GM23338 (cell line): ENCODE measurements around the gene KIAA1586. TPM values are rescaled to one million over a fixed set of nuclear protein-coding genes. Genes with fewer than 3 reads are reported as not detected.
A peak's percentile ranks its signal among the peaks of the same experiment; 100 is the strongest.

ENCODE experiments used
- ATAC-seq: fragments of 200-7000 bp; cut with Tn5 transposase; 3 replicates; pipeline ENCODE4 v1.9.1; 2020
- DNase-seq: peaks from one replicate; pipeline ENCODE4 v3.0.0-alpha.2; 2015; ENCODE audit warnings: low spot score
- H2AFZ ChIP-seq: fragments of 200-600 bp; sonication (generic); 2 replicates; pipeline ENCODE4 v1.8.0; 2016; ENCODE audit warnings: antibody characterized with exemption, mild to moderate bottlenecking, moderate library complexity
- H3F3A ChIP-seq: fragments of 200-600 bp; sonication (generic); replicated peaks from 2 replicates; pipeline ENCODE4 v1.8.0; 2017; ENCODE audit warnings: antibody characterized with exemption, mixed run types, low read depth
- H3K27ac ChIP-seq: fragments of 200-600 bp; sonication (generic); 2 replicates; pipeline ENCODE4 v1.6.1; 2016; ENCODE audit warnings: low read depth
- H3K27me3 ChIP-seq: fragments of 200-600 bp; sonication (generic); 2 replicates; pipeline ENCODE4 v1.8.0; 2016; ENCODE audit warnings: mild to moderate bottlenecking, mixed run types, moderate library complexity; ENCODE audit not compliant: insufficient read depth
- H3K36me3 ChIP-seq: fragments of 200-600 bp; sonication (generic); 2 replicates; pipeline ENCODE4 v1.8.0; 2016; ENCODE audit warnings: mild to moderate bottlenecking; ENCODE audit not compliant: insufficient read depth
- H3K4me1 ChIP-seq: fragments of 200-600 bp; sonication (generic); 2 replicates; pipeline ENCODE4 v1.8.0; 2016; ENCODE audit warnings: mild to moderate bottlenecking, moderate library complexity; ENCODE audit not compliant: insufficient read depth
- H3K4me2 ChIP-seq: fragments of 200-600 bp; sonication (generic); 2 replicates; pipeline ENCODE4 v1.7.1; 2017; ENCODE audit warnings: mixed run types
- H3K4me3 ChIP-seq: fragments of 200-600 bp; sonication (generic); 2 replicates; pipeline ENCODE4 v1.6.1; 2016; ENCODE audit warnings: mixed run types
- H3K79me2 ChIP-seq: fragments of 200-600 bp; sonication (generic); replicated peaks from 2 replicates; pipeline ENCODE4 v1.8.0; 2017; ENCODE audit warnings: mild to moderate bottlenecking; ENCODE audit not compliant: insufficient read depth
- H3K9me2 ChIP-seq: fragments of 200-600 bp; sonication (generic); 2 replicates; pipeline ENCODE4 v1.8.0; 2017; ENCODE audit not compliant: insufficient read depth
- H4K20me1 ChIP-seq: fragments of 200-600 bp; sonication (generic); replicated peaks from 2 replicates; pipeline ENCODE4 v1.8.0; 2017; ENCODE audit warnings: mild to moderate bottlenecking; ENCODE audit not compliant: insufficient read depth
- H3K27ac Mint-ChIP-seq: 2 replicates; pipeline ENCODE4 v1.8.0; 2020; ENCODE audit warnings: inconsistent platforms, mild to moderate bottlenecking, moderate library complexity, mixed read lengths
- H3K27me3 Mint-ChIP-seq: 3 replicates; pipeline ENCODE4 v1.8.0; 2022; ENCODE audit warnings: low read depth, mild to moderate bottlenecking, moderate library complexity, mixed read lengths, inconsistent platforms; ENCODE audit not compliant: insufficient read depth, poor library complexity
- H3K36me3 Mint-ChIP-seq: 3 replicates; pipeline ENCODE4 v1.8.0; 2021; ENCODE audit warnings: low read depth, mild to moderate bottlenecking, inconsistent platforms, moderate library complexity, mixed read lengths
- H3K4me1 Mint-ChIP-seq: 3 replicates; pipeline ENCODE4 v1.8.0; 2020; ENCODE audit warnings: mild to moderate bottlenecking, inconsistent platforms, mixed read lengths
- H3K4me3 Mint-ChIP-seq: 3 replicates; pipeline ENCODE4 v1.8.0; 2021; ENCODE audit warnings: moderate library complexity, mild to moderate bottlenecking, inconsistent platforms, mixed read lengths
- H3K9me3 Mint-ChIP-seq: 3 replicates; pipeline ENCODE4 v1.8.0; 2020; ENCODE audit warnings: moderate library complexity, mild to moderate bottlenecking, inconsistent platforms, mixed read lengths
- CREB1 ChIP-seq: fragments of 250-450 bp; sonication (Bioruptor Pico); IDR thresholded peaks from 2 replicates; pipeline ENCODE4 v1.5.0; 2020; ENCODE audit warnings: low read depth, mild to moderate bottlenecking, moderate library complexity
- EZH2 ChIP-seq: fragments of 200-600 bp; sonication (generic); IDR thresholded peaks from one replicate; pipeline ENCODE4 v1.8.0; 2017; ENCODE audit warnings: antibody characterized with exemption, mild to moderate bottlenecking, low read depth; ENCODE audit not compliant: unreplicated experiment
- EZH2phosphoT487 ChIP-seq: fragments of 200-600 bp; sonication (generic); IDR thresholded peaks from one replicate; pipeline ENCODE4 v1.8.1; 2018; ENCODE audit warnings: antibody characterized with exemption; ENCODE audit not compliant: unreplicated experiment
- JUNB ChIP-seq: IDR thresholded peaks from one replicate; pipeline ENCODE4 v1.6.1; 2016; ENCODE audit warnings: antibody characterized with exemption; ENCODE audit not compliant: unreplicated experiment
- NANOG ChIP-seq: IDR thresholded peaks from 2 replicates; pipeline ENCODE4 v1.6.1; 2016; ENCODE audit warnings: antibody characterized with exemption, borderline replicate concordance
- POLR2AphosphoS5 ChIP-seq: IDR thresholded peaks from 2 replicates; pipeline ENCODE4 v1.6.1; 2016; ENCODE audit warnings: antibody characterized with exemption, low read depth
- STAT1 ChIP-seq: IDR thresholded peaks from one replicate; pipeline ENCODE4 v1.6.1; 2016; ENCODE audit warnings: antibody characterized with exemption; ENCODE audit not compliant: unreplicated experiment
- ZNF114 ChIP-seq: fragments of 250-450 bp; sonication (Bioruptor Pico); IDR thresholded peaks from 2 replicates; pipeline ENCODE4 v1.5.0; 2020; ENCODE audit warnings: mild to moderate bottlenecking, moderate library complexity
- ZNF331 ChIP-seq: fragments of 250-450 bp; sonication (Bioruptor Pico); IDR thresholded peaks from 2 replicates; pipeline ENCODE4 v1.5.0; 2020; ENCODE audit warnings: low read depth, mild to moderate bottlenecking, moderate library complexity
- polyA plus RNA-seq: library from polyadenylated mRNA; unstranded; fragments of >200 nt; fragmentation: Nextera tagmentation; extraction: Ambion mirVana; gene quantifications from 2 replicates; pipeline ENCODE4 v1.2.1, GENCODE V29; 2016
- total RNA-seq: library from RNA; depleted of rRNA; stranded (reverse); fragments of >200 nt; shearing (Covaris generic); gene quantifications from 2 replicates; pipeline ENCODE4 v1.2.3, GENCODE V29; 2014
- TF ChIP-seq, protein P1 (sequence below), 2 experiments: fragments of 200-600 bp in 1 of 2; sonication (generic) in 1 of 2; conservative IDR thresholded peaks; 2 replicates each; pipeline versions ENCODE4 v1.5.1 to v1.6.1; 2016 to 2017; ENCODE audit warnings: antibody characterized with exemption in 2 of 2, low read depth in 2 of 2, mild to moderate bottlenecking in 2 of 2, moderate library complexity in 1 of 2
- TF ChIP-seq, protein P2 (sequence below): IDR thresholded peaks from one replicate; pipeline ENCODE4 v1.6.1; 2018; ENCODE audit warnings: antibody characterized with exemption; ENCODE audit not compliant: unreplicated experiment
- TF ChIP-seq, protein P3 (sequence below): fragments of 250-450 bp; sonication (Bioruptor Pico); IDR thresholded peaks from 2 replicates; pipeline ENCODE4 v1.5.0; 2020; ENCODE audit warnings: mild to moderate bottlenecking, moderate library complexity
- TF ChIP-seq, protein P4 (sequence below): IDR thresholded peaks from 2 replicates; pipeline ENCODE4 v1.6.1; 2016; ENCODE audit warnings: antibody characterized with exemption

Gene KIAA1586
- total and polyA plus RNA-seq, 2 experiments from 2014 or later, result 24.0 to 37.7 TPM

DNA sequence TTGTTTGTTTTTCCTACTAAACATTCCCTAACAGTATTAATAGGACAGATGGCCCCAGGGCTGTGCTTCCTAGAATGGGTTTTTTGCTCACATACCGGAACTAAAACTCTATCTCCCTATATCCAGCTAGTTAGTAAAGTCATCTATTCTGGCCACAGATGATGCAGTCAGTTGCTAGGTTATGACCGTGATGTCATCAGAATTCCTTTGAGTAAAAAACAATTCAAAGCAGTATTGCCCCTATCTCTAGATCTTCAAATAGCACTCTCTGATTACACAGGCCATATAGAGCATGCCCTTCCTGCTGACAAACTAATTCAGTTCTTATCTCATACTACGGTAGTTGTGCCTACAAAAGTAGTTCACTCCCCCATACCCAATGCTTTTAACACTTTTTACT is 25.6 kb downstream of the KIAA1586 start (continued):
- TF ChIP-seq, protein P1, sequence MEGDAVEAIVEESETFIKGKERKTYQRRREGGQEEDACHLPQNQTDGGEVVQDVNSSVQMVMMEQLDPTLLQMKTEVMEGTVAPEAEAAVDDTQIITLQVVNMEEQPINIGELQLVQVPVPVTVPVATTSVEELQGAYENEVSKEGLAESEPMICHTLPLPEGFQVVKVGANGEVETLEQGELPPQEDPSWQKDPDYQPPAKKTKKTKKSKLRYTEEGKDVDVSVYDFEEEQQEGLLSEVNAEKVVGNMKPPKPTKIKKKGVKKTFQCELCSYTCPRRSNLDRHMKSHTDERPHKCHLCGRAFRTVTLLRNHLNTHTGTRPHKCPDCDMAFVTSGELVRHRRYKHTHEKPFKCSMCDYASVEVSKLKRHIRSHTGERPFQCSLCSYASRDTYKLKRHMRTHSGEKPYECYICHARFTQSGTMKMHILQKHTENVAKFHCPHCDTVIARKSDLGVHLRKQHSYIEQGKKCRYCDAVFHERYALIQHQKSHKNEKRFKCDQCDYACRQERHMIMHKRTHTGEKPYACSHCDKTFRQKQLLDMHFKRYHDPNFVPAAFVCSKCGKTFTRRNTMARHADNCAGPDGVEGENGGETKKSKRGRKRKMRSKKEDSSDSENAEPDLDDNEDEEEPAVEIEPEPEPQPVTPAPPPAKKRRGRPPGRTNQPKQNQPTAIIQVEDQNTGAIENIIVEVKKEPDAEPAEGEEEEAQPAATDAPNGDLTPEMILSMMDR (conservative IDR thresholded peaks at IDR 0.05; ENCODE audit: low read depth in 2 of 2), result no peak
- no peak for TF ChIP-seq EZH2phosphoT487

DNA sequence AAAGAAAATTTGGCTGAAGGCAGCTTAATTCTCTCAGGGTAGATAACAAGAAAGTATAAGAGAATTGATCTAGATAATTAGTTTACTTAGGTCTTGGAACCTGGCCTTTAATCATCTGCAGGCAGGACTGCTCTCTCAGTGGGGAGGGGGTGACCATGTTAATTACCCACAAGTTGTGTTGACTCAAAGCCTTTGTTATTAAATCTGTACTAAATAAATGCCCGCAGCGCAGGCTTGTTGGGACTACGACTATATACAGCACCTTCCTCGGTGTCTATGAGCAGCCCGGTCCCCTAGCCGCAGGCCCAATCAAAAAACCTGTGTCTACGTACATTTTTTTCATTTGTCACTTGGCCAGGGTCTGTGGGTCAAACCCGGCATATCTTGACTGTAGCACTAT is 27.9 kb downstream of the KIAA1586 start:
- no peaks in the 10 kb centered on the region for H3K36me3 ChIP-seq
- H3K27me3 ChIP-seq, result no peaks in the 10 kb centered on the region
- H3K4me3 ChIP-seq, result no peak overlapping the region
- H3K9me2 ChIP-seq, result no peaks in the 10 kb centered on the region
- H3K9me3 Mint-ChIP-seq, result peaks cover 3% of the 10 kb centered on the region; the same call in 1 of the 3 replicates
- no peak overlapping the region for H3K4me2 ChIP-seq
- H2AFZ ChIP-seq, result no peak overlapping the region
- no peaks in the 10 kb centered on the region for H3K79me2 ChIP-seq
- no peak overlapping the region for H3K27ac ChIP-seq
- ATAC-seq, result peak; percentile 61
- no peaks in the 10 kb centered on the region for H3F3A ChIP-seq
- no peak overlapping the region for H3K4me3 Mint-ChIP-seq
- H3K4me1 Mint-ChIP-seq, result peaks cover 31% of the 10 kb centered on the region
- H3K27ac Mint-ChIP-seq, result no peak overlapping the region
- no peaks in the 10 kb centered on the region for H4K20me1 ChIP-seq
- H3K36me3 Mint-ChIP-seq, result peaks cover 7% of the 10 kb centered on the region; the same call in 2 of the 3 replicates
- peaks cover 12% of the 10 kb centered on the region for H3K27me3 Mint-ChIP-seq
- H3K4me1 ChIP-seq, result peaks cover 32% of the 10 kb centered on the region
- no peak for DNase-seq
- TF ChIP-seq, protein P2, sequence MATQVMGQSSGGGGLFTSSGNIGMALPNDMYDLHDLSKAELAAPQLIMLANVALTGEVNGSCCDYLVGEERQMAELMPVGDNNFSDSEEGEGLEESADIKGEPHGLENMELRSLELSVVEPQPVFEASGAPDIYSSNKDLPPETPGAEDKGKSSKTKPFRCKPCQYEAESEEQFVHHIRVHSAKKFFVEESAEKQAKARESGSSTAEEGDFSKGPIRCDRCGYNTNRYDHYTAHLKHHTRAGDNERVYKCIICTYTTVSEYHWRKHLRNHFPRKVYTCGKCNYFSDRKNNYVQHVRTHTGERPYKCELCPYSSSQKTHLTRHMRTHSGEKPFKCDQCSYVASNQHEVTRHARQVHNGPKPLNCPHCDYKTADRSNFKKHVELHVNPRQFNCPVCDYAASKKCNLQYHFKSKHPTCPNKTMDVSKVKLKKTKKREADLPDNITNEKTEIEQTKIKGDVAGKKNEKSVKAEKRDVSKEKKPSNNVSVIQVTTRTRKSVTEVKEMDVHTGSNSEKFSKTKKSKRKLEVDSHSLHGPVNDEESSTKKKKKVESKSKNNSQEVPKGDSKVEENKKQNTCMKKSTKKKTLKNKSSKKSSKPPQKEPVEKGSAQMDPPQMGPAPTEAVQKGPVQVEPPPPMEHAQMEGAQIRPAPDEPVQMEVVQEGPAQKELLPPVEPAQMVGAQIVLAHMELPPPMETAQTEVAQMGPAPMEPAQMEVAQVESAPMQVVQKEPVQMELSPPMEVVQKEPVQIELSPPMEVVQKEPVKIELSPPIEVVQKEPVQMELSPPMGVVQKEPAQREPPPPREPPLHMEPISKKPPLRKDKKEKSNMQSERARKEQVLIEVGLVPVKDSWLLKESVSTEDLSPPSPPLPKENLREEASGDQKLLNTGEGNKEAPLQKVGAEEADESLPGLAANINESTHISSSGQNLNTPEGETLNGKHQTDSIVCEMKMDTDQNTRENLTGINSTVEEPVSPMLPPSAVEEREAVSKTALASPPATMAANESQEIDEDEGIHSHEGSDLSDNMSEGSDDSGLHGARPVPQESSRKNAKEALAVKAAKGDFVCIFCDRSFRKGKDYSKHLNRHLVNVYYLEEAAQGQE, result no peak
- no peak for TF ChIP-seq ZNF331 (CRISPR knock-in tag)
- TF ChIP-seq NANOG, result no peak
- TF ChIP-seq JUNB, result no peak
- no peak for TF ChIP-seq ZNF114
- no peak for TF ChIP-seq EZH2phosphoT487
- no peak for TF ChIP-seq CREB1 (CRISPR knock-in tag)
- TF ChIP-seq, protein P3, sequence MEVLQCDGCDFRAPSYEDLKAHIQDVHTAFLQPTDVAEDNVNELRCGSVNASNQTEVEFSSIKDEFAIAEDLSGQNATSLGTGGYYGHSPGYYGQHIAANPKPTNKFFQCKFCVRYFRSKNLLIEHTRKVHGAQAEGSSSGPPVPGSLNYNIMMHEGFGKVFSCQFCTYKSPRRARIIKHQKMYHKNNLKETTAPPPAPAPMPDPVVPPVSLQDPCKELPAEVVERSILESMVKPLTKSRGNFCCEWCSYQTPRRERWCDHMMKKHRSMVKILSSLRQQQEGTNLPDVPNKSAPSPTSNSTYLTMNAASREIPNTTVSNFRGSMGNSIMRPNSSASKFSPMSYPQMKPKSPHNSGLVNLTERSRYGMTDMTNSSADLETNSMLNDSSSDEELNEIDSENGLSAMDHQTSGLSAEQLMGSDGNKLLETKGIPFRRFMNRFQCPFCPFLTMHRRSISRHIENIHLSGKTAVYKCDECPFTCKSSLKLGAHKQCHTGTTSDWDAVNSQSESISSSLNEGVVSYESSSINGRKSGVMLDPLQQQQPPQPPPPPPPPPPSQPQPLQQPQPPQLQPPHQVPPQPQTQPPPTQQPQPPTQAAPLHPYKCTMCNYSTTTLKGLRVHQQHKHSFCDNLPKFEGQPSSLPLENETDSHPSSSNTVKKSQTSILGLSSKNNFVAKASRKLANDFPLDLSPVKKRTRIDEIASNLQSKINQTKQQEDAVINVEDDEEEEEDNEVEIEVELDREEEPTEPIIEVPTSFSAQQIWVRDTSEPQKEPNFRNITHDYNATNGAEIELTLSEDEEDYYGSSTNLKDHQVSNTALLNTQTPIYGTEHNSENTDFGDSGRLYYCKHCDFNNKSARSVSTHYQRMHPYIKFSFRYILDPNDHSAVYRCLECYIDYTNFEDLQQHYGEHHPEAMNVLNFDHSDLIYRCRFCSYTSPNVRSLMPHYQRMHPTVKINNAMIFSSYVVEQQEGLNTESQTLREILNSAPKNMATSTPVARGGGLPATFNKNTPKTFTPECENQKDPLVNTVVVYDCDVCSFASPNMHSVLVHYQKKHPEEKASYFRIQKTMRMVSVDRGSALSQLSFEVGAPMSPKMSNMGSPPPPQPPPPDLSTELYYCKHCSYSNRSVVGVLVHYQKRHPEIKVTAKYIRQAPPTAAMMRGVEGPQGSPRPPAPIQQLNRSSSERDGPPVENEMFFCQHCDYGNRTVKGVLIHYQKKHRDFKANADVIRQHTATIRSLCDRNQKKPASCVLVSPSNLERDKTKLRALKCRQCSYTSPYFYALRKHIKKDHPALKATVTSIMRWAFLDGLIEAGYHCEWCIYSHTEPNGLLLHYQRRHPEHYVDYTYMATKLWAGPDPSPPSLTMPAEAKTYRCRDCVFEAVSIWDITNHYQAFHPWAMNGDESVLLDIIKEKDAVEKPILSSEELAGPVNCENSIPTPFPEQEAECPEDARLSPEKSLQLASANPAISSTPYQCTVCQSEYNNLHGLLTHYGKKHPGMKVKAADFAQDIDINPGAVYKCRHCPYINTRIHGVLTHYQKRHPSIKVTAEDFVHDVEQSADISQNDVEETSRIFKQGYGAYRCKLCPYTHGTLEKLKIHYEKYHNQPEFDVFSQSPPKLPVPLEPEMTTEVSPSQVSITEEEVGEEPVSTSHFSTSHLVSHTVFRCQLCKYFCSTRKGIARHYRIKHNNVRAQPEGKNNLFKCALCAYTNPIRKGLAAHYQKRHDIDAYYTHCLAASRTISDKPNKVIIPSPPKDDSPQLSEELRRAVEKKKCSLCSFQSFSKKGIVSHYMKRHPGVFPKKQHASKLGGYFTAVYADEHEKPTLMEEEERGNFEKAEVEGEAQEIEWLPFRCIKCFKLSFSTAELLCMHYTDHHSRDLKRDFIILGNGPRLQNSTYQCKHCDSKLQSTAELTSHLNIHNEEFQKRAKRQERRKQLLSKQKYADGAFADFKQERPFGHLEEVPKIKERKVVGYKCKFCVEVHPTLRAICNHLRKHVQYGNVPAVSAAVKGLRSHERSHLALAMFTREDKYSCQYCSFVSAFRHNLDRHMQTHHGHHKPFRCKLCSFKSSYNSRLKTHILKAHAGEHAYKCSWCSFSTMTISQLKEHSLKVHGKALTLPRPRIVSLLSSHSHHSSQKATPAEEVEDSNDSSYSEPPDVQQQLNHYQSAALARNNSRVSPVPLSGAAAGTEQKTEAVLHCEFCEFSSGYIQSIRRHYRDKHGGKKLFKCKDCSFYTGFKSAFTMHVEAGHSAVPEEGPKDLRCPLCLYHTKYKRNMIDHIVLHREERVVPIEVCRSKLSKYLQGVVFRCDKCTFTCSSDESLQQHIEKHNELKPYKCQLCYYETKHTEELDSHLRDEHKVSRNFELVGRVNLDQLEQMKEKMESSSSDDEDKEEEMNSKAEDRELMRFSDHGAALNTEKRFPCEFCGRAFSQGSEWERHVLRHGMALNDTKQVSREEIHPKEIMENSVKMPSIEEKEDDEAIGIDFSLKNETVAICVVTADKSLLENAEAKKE, result no peak
- TF ChIP-seq POLR2AphosphoS5, result no peak
- no peak for TF ChIP-seq EZH2
- TF ChIP-seq, protein P4, sequence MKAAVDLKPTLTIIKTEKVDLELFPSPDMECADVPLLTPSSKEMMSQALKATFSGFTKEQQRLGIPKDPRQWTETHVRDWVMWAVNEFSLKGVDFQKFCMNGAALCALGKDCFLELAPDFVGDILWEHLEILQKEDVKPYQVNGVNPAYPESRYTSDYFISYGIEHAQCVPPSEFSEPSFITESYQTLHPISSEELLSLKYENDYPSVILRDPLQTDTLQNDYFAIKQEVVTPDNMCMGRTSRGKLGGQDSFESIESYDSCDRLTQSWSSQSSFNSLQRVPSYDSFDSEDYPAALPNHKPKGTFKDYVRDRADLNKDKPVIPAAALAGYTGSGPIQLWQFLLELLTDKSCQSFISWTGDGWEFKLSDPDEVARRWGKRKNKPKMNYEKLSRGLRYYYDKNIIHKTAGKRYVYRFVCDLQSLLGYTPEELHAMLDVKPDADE, result no peak
- TF ChIP-seq STAT1, result no peak
